SK-N-SH treated with all-trans-retinoic acid at 6 μM for 48 hours (cell line): Measurements from ENCODE around the gene RTN4RL1.

ENCODE experiments used
- ISL1 ChIP-seq: fragments of 250-450 bp; sonication (Bioruptor Pico); IDR thresholded peaks from 2 replicates; pipeline ENCODE4 v2.1.2; 2022; ENCODE audit warnings: mild to moderate bottlenecking, moderate library complexity
- OSR1 ChIP-seq: fragments of 250-450 bp; sonication (Bioruptor Pico); IDR thresholded peaks from 2 replicates; pipeline ENCODE4 v1.8.0; 2022; ENCODE audit warnings: moderate library complexity, mild to moderate bottlenecking, inconsistent platforms
- TCF4 ChIP-seq: fragments of 250-450 bp; sonication (Bioruptor Pico); IDR thresholded peaks from 2 replicates; pipeline ENCODE4 v1.8.0; 2021; ENCODE audit warnings: mild to moderate bottlenecking, moderate library complexity, borderline replicate concordance
- ZNF70 ChIP-seq: fragments of 450-650 bp; formaldehyde crosslinking; IDR thresholded peaks from 2 replicates; pipeline ENCODE4 v1.5.0; 2020; ENCODE audit warnings: mild to moderate bottlenecking, moderate library complexity
- TF ChIP-seq, protein P1 (sequence below): fragments of 250-450 bp; sonication (Bioruptor Pico); IDR thresholded peaks from 2 replicates; pipeline ENCODE4 v1.5.1; 2020; ENCODE audit warnings: low read depth, mild to moderate bottlenecking, moderate library complexity
- TF ChIP-seq, protein P2 (sequence below): fragments of 250-450 bp; sonication (Bioruptor Pico); IDR thresholded peaks from 2 replicates; pipeline ENCODE4 v1.8.0; 2020; ENCODE audit warnings: mild to moderate bottlenecking, moderate library complexity, borderline replicate concordance

DNA sequence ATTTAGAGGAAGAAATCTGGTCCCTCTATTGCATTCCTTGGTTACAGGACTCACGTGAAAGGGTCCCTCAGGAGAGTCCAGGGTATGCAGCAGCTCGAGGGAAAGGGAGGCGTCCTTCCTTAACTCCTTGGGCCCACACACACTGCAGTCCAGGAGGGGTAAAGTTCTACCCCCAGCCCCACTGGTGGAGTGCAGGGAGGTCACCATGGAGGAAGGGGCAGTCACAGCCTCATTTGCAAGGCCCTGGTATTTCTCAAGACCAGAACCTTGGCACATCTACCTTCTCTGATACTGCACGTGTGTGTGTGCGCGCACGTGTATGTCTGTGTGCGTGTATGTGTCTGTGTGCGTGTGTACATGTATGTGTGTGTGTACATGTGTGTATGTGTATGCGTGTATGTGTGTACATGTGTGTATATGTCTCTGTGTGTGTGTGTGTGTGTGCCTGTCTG is 40.8 kb upstream of the RTN4RL1 start:
- TF ChIP-seq ZNF70 (CRISPR knock-in tag): no peak
- TF ChIP-seq, protein P1, sequence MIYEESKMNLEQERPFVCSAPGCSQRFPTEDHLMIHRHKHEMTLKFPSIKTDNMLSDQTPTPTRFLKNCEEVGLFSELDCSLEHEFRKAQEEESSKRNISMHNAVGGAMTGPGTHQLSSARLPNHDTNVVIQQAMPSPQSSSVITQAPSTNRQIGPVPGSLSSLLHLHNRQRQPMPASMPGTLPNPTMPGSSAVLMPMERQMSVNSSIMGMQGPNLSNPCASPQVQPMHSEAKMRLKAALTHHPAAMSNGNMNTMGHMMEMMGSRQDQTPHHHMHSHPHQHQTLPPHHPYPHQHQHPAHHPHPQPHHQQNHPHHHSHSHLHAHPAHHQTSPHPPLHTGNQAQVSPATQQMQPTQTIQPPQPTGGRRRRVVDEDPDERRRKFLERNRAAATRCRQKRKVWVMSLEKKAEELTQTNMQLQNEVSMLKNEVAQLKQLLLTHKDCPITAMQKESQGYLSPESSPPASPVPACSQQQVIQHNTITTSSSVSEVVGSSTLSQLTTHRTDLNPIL (CRISPR knock-in tag): no peak
- TF ChIP-seq ISL1 (CRISPR knock-in tag): no peak
- no peak for TF ChIP-seq OSR1 (CRISPR knock-in tag)
- TF ChIP-seq, protein P2, sequence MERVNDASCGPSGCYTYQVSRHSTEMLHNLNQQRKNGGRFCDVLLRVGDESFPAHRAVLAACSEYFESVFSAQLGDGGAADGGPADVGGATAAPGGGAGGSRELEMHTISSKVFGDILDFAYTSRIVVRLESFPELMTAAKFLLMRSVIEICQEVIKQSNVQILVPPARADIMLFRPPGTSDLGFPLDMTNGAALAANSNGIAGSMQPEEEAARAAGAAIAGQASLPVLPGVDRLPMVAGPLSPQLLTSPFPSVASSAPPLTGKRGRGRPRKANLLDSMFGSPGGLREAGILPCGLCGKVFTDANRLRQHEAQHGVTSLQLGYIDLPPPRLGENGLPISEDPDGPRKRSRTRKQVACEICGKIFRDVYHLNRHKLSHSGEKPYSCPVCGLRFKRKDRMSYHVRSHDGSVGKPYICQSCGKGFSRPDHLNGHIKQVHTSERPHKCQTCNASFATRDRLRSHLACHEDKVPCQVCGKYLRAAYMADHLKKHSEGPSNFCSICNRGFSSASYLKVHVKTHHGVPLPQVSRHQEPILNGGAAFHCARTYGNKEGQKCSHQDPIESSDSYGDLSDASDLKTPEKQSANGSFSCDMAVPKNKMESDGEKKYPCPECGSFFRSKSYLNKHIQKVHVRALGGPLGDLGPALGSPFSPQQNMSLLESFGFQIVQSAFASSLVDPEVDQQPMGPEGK (CRISPR knock-in tag): no peak
- no peak for TF ChIP-seq TCF4
